Measurements from ENCODE around the gene WARS2.

GRCh38 chr1:119091618-119092017, 48.8 kb downstream of the WARS2 start:
- no peak for TF ChIP-seq RAD21 (conservative IDR thresholded peaks at IDR 0.05 in 1 of 2, IDR thresholded peaks at IDR 0.05 in 1 of 2)
- TF ChIP-seq CTCF (IDR thresholded peaks at IDR 0.05): no peak
- TF ChIP-seq HEYL (CRISPR knock-in tag; IDR thresholded peaks at IDR 0.05): no peak
- no peak for TF ChIP-seq POLR2A (IDR thresholded peaks at IDR 0.05; ENCODE audit: low read length)
- no peak for TF ChIP-seq MAX (IDR thresholded peaks at IDR 0.05)
- TF ChIP-seq RNF2 (IDR thresholded peaks at IDR 0.05; ENCODE audit: borderline replicate concordance, low read depth): no peak
- no peak for TF ChIP-seq PBX3 (IDR thresholded peaks at IDR 0.05)
- no peak for TF ChIP-seq ZFP36 (IDR thresholded peaks at IDR 0.05; ENCODE audit: borderline replicate concordance, partially characterized antibody)
- no peak for TF ChIP-seq RFX5 (IDR thresholded peaks at IDR 0.05)
- no peak for TF ChIP-seq CBX2 (IDR thresholded peaks at IDR 0.05; ENCODE audit: borderline replicate concordance, low read depth)
